GM21529 (cell line): ENCODE measurements around the gene PDE1C.
"Not testable (repeated sequence)": the region's sequence is repeated elsewhere in the genome, so short reads cannot be mapped to it uniquely, and the experiment has no call there.

Experiments
- ATAC-seq: cut with Tn5 transposase; IDR thresholded peaks from one replicate; pipeline ENCODE4 v1.9.1; 2021; ENCODE audit not compliant: unreplicated experiment

The PDE1C gene

GRCh38 chr7:32070406-32071360 is at the start of gene PDE1C:
PDE1C (minus strand) TSS chr7:32070407.
- no peak for ATAC-seq

DNA sequence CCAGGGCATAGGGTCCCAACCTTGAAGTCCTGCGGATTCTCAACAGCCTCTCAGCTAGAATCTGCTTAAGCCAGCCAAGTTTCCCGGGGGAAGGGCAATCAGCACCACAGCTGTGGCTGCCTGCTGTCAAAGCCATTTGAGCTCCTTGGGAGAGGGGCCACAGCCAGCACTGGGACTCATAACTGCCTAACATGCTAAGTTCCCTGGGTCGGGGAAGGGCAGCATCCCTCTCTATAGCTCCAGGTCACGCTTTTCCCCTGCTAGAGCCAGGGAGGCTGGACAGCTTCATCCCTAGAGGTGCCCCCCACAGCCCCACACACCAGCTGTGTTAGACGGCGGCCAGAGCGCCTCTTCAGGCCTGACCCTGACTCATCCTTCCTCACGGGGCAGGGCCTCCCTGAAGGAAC is 49.6 kb upstream of the PDE1C start:
- ATAC-seq = no peak

GRCh38 chr7:32117837-32118236 is 47.6 kb upstream of the PDE1C start:
- ATAC-seq = no peak

DNA sequence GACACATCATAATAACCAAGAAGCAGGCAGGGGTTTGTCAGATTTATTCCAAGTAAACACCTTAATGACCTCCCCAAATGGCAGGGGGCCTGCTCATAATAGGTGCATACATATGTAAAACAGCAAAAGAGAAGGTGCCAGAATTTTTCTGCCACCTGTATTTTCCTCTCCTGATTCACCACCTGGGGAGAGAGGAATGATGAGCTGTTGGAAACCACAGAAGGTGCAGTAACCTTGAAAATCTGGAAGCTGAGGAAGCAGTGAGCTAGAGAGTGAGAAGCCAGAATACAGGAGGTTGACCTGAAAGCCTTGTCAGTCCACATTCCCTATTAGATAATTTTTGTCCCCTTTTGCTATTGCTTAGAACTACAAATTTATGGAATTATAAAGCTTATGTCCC is 46.2 kb upstream of the PDE1C start:
- ATAC-seq = no peak

GRCh38 chr7:32115831-32116230 is 45.6 kb upstream of the PDE1C start:
- no peak for ATAC-seq

- no peak for ATAC-seq
Observed at GRCh38 chr7:32108651-32109050, 38.4 kb upstream of the PDE1C start.

GRCh38 chr7:32104766-32105165 is 34.6 kb upstream of the PDE1C start:
- no peak for ATAC-seq

- ATAC-seq = no peak
Observed at GRCh38 chr7:32103361-32103760, 33.2 kb upstream of the PDE1C start.

GRCh38 chr7:32102432-32102873 is 32.2 kb upstream of the PDE1C start:
- ATAC-seq = no peak

DNA sequence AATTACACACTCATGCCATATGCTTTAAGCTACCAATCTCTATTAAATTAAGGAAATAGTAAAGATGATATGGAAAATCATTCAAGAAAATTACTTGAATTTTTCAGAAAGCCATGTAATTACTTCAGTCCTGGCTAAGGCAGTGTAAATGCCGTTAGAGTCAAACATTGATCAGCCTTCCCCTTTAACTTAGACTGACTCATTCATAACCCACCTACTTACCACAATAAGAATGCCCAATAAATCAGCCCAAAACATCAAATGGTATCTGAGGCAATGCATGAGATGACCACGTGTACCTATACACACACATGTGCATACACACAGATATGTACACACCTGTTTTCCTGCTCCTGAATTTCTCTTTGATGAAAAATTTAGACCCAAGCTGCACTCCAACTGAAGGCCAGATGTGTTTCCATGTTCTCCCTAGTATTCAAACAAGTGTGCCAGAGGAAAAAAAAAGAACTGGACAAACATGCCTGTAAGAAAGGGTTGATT is 30.2 kb upstream of the PDE1C start:
- no peak for ATAC-seq

GRCh38 chr7:32094516-32094915 is 24.3 kb upstream of the PDE1C start:
- no peak for ATAC-seq

GRCh38 chr7:32093415-32094408 is 23.5 kb upstream of the PDE1C start:
- no peak for ATAC-seq

GRCh38 chr7:32092346-32092745 is 22.1 kb upstream of the PDE1C start:
- ATAC-seq = no peak

DNA sequence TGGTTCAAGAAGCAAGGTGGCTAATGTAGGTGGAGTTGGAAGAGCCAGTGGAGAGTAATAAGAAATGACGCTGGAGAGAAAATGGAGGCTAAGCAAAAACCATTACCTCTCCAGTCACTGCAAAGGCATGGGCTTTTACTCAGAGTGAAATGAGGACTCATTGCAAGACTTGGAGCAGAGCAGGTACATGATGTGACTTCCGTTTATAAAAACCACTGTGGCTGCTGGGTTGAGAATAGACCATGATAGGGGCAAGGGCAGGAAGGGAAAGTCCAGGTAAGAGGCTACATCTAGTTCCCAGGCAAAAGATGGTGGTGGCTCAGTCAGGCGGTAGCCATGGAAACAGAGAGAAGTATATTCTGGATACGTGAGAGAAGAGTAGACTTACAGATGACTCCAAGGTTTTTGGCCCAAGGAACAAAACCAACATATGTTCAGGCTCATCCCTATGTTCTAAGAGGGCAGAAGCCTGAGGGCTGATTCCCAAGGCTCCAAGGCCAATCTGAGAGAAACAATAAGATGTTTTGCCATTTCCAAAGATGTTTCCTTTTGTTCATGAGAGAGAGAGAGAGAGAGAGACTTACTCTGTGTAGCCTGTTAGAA is 21.5 kb upstream of the PDE1C start:
- ATAC-seq = no peak

DNA sequence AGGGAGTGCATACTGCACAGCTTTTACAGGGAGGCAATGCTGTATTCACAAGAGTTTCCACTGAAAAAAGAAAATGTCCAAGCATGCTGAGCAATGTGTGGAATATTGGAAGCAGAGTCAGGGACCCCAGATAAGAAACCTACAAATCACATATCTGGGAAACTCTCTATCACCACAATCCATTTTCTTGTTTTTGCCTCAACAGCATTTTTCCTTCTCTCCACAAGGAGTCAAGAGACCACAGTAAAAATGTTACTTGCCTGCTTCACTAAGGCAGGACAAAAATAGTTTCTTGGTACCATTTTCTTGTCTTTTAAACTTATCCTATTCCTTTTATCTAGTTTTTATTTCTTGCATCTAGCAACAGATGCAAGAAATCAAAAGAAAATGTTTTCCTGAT is 19.5 kb upstream of the PDE1C start:
- no peak for ATAC-seq

DNA sequence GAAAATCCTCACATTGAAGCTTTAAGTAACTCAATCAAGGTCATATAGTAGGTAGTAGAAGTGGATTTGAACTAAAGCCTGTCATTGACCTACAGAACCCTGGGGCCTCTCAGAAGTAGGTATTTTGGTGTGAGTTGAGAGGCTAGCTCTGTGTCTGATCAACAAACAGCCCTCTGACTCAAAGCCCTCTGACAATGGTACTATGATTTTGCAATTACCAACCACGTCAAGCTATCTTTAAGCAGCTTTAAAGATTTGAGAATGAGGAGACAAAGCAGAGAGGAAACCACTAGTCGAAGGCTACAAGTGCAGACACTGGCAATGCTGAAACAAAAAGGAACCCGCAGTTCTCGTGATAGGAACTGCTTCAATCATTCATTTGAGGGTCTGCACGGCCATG is 19.0 kb upstream of the PDE1C start:
- no peak for ATAC-seq

GRCh38 chr7:32088451-32088881 is 18.3 kb upstream of the PDE1C start:
- no peak for ATAC-seq

DNA sequence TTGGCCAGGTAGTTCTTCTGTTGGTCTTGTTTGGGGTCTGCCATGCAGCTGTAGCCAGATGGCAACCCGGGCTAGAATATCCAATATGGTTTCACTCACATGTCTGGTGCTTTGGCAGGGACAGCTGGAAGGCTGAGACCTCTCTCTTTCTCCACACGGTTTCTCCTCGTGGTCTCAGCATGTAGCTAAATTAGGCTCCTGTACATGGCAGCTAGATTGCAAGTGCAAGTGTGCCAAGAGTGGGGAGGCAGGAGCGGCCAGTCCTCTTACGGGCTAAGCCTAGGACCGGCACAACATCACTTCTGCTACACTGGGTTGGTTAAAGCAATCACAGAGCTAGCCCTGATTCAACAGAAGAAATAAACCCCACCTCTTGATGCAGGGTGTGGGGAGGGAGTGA is 9.3 kb upstream of the PDE1C start:
- ATAC-seq = no peak

DNA sequence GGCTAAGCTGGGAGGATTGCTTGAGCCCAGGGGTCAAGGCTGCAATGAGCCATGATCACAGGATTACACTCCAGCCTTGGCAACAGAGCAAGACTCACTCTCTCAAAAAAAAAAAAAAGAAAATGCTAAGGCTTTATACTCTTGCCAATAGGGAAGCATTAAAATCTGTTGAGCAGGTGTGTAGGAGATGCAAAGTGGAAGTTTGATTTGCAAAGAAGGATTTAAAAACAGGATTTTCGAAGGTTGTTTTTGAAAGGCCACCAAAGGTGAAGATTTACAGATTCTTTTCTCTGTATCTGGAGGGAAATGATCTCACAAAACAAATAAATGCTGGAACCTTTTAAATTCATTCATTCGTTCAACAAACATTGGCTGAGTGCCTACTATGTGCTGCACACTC is 8.6 kb upstream of the PDE1C start:
- ATAC-seq = no peak

DNA sequence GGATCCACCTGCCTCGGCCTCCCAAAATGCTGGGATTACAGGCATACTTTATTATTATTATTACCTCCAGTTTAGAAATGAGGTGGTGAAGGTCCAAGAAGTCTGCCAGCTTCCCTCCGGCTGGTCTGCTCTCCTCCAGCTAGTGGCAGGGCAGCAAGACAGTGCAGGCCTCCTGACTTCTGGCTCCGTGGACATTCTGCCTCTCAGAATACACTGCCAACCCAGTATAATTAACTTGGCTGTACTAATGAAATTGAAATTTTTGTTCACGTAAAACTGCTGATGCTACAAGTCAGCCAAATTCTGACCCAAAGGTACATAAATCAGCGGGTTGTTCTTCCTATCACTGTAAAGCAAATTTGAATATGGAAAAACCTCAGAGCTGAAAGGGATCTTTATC is 7.6 kb upstream of the PDE1C start:
- no peak for ATAC-seq

DNA sequence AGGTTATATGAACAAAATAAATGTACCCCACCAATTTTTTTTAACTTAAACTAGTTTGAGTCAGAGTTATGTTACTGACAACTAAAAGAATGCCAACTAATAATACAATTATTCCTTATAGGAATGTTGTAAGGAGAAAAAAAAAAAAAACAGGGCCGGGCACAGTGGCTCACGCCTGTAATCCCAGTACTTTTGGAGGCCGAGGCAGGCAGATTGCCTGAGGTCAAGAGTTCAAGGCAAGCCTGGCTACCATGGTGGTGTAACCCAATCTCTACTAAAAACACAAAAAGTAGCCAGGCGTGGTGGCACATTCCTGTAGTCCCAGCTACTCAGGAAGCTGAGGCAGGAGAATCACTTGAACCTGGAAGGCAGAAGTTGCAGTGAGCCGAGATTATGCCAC is 6.6 kb upstream of the PDE1C start:
- not testable (repeated sequence) for ATAC-seq
